Measurements from ENCODE around the gene C2.
A peak's percentile ranks its signal among the peaks of the same experiment; 100 is the strongest.

The C2 gene

DNA sequence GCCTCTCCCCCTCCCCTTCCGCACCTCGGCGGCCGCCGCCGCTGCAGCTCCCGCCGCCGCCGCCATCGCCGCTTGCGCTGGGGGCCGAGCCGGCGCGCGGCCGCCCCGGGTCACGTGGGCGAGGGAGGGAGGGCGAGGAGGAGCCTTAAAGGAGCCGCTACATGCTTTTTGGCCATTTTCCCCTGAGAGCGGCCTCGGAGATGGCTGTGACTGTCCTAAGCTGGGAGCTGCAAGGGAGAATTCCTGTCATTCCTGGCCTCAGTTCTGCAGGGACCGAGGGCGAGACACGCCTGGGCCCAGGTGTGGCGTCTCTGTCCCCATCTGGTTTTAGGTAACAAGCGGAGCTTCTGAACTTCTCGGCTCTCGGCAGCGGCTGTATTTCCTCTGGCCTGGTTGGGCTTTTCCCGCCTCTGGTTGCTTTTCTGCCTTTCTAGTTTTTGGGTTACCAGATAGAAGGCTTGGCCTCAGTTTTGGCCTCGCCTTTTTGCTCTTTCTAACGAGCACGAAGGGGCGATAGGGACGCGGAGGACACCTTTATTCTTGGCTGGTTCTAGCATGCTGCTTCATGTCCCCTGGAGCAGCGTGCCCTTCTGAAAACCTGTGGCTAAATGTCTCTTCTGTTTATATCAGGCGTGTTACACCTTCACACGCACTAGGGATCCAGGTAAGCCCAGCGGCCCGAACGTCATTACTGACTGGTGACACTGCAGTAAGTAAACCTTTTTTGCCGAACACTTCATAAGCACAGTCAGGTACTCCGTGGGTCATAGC, 29.7 kb upstream of the C2 start, which contains the start of gene EHMT2:
Gene EHMT2, minus strand, starts transcription at position 87 of the 771 bp plus-strand sequence. Its CDS starts 21 bp downstream, at position 66.
- H3K27ac ChIP-seq: peak within 1 kb of the TSS; percentile 84
- CTCF ChIA-PET: interaction anchor here (0.7 to 1.4 kb wide), 5 partner anchors 53 to 150 kb away, joined by 3 to 5 read pairs (median 4); no protein-coding TSS in a partner anchor
- TF ChIP-seq, protein P1, sequence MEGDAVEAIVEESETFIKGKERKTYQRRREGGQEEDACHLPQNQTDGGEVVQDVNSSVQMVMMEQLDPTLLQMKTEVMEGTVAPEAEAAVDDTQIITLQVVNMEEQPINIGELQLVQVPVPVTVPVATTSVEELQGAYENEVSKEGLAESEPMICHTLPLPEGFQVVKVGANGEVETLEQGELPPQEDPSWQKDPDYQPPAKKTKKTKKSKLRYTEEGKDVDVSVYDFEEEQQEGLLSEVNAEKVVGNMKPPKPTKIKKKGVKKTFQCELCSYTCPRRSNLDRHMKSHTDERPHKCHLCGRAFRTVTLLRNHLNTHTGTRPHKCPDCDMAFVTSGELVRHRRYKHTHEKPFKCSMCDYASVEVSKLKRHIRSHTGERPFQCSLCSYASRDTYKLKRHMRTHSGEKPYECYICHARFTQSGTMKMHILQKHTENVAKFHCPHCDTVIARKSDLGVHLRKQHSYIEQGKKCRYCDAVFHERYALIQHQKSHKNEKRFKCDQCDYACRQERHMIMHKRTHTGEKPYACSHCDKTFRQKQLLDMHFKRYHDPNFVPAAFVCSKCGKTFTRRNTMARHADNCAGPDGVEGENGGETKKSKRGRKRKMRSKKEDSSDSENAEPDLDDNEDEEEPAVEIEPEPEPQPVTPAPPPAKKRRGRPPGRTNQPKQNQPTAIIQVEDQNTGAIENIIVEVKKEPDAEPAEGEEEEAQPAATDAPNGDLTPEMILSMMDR (conservative IDR thresholded peaks at IDR 0.05; ENCODE audit: low read depth): no peak
- peak; percentile 84 for DNase-seq (ENCODE audit: low spot score)
- POLR2A ChIA-PET (ENCODE audit: low non-redundant PET): interaction anchor here (0.6 to 1.0 kb wide), 3 partner anchors 47 to 299 kb away, joined by 3 to 7 read pairs (median 3); no protein-coding TSS in a partner anchor

DNA sequence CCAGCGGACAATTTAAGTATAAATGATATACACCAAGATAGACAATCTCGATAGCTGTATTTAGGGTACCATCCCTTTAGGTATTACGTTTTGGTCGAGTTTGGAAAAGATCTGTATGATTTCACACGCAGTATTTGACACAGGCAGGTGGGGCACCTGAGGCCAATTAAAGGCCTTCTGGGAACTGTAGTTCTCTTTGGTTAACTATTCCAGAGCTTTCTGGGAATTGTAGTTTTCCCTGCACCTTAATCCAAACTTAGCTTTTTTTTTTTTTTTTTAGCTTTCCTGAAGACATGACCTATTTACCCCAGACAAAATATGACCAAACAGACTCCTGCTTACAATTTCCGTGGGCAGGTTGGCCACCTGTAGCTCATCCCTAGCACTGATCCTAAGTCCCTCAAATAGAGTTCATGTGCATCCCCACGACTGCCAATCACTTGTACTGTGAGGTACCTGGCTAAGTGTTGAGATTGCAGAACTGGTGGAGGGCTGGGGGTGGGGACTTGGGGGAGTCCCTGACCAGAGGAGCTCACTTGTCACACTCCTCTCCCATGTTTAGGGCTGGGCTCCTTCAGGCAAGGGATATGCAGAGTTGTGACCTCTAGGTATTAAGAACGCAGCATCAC, 29.0 kb upstream of the C2 start:
- peak; percentile 51 for DNase-seq (ENCODE audit: low spot score)

DNA sequence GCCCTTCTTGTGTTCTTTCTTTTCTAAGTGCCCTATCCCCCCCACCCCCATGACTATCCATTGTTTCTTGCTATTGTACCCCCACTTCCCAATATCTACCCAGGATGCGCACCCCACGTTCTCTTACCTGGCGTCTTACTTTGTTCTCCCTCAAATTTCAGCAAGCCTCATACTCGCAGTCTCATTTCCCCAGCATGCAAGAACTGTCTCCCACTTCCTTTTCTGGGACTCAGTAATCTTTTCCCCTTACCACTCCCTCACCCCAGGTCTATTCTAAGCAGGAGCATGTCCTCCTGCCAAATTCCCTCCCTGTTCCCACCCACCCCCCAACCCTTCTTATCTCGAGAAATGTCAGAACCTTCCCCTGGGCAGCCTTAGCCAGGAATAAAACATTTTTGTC, 28.3 kb upstream of the C2 start:
- TF ChIP-seq, protein P1 (conservative IDR thresholded peaks at IDR 0.05; ENCODE audit: low read depth): no peak
- H3K27ac ChIP-seq: peak overlapping the region; percentile 90; the same call in 1 of the 2 replicates
- ChIA-PET POLR2A (ENCODE audit: low non-redundant PET) (no interaction called here), CTCF (no interaction called here)
- DNase-seq (ENCODE audit: low spot score): no peak

More for the DNA sequence above, 29.0 kb upstream of the C2 start:
- ChIA-PET CTCF (interaction anchor here (0.7 to 1.4 kb wide), 4 partner anchors 52 to 151 kb away, joined by 3 to 5 read pairs (median 4); no protein-coding TSS in a partner anchor), POLR2A (ENCODE audit: low non-redundant PET) (interaction anchor here (0.8 kb wide), 1 partner anchor 47 kb away, joined by 7 read pairs; no protein-coding TSS in a partner anchor)
- peak overlapping the region; percentile 84 for H3K27ac ChIP-seq
- TF ChIP-seq, protein P1 (conservative IDR thresholded peaks at IDR 0.05; ENCODE audit: low read depth): no peak

DNA sequence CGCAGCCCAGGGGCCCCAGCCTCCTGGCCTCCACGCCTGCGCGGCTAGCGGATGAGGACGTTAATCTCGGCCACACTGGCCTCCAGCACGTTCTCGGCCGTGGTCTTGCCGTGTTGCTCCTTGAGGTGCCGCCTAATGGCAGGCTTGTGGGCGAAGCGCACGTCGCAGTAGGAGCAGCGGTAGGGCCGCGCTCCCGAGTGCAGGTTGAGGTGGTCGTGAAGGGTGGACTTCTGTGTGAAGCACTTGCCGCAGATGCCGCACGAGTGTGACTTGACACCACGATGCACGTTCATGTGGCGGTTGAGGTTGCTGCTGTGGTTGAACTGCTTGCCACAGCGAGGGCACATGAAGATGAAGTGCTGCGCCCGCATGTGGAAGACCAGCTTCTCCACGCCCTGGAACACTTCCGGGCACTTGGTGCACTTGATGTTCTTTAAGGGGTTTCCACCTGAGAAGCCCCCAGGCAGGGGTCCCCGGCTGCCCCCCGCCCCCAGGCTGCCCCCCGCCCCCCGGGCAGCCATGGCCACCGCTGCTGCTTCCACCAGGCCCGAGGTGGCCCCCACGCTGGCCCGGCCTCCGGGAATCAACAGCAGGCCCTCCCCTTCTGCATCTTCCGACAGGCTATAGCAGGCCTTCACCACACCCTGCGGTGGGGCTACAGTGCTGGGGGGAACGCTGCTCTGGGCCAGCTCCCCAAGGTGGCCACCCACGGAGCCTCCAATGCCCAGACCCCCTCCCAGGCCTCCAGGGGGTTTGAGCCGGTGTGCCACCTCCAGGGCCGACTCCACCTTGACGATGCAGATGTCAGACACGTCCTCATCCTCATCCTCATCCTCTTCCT, 27.4 kb upstream of the C2 start:
- H3K27ac ChIP-seq: peak overlapping the region; percentile 90
- DNase-seq (ENCODE audit: low spot score): no peak
- TF ChIP-seq, protein P1 (conservative IDR thresholded peaks at IDR 0.05; ENCODE audit: low read depth): no peak
- CTCF ChIA-PET: interaction anchor here (0.5 to 0.6 kb wide), 2 partner anchors 51 to 75 kb away, joined by 3 read pairs; no protein-coding TSS in a partner anchor
- POLR2A ChIA-PET (ENCODE audit: low non-redundant PET): no interaction called here

DNA sequence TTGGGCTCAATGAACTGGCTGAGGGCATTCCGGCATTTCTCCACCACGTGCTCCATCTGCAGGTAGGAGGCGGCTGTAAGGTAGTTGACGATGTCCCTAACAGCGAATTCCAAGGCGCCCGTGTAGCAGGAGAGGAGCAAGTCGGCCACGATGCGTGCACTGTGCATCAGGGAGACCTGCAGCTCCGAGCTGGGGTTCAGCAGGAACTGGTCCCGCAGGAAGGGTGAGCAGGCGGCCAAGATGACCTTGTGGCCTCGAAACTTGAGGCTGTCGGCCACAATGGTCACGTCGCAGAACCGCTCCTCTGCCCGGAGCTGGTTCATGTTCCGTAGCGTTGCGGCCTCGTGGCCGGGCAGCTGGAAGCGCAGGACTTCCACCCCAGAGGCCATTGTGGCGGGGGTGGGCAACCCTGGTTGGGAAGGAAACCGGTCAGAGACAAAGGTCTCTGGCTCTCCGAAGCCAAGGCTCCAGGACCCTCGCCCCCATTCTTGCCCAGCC, 26.6 kb upstream of the C2 start:
- ChIA-PET CTCF (interaction anchor here (0.5 to 0.6 kb wide), 2 partner anchors 50 to 74 kb away, joined by 3 read pairs; no protein-coding TSS in a partner anchor), POLR2A (ENCODE audit: low non-redundant PET) (no interaction called here)
- no peak for DNase-seq (ENCODE audit: low spot score)

More for the DNA sequence above, 26.6 kb upstream of the C2 start:
- TF ChIP-seq, protein P1 (conservative IDR thresholded peaks at IDR 0.05; ENCODE audit: low read depth): no peak
- peak overlapping the region; percentile 90 for H3K27ac ChIP-seq

All from RWPE1 (cell line).